ENCODE results near the gene STYXL2. TPM values are rescaled to one million over a fixed set of nuclear protein-coding genes. Genes with fewer than 3 reads are reported as not detected.

STYXL2 gene
- total and polyA plus RNA-seq, 2 of the 4 experiments (the other 2 are of a cell fraction) = not detected

DNA sequence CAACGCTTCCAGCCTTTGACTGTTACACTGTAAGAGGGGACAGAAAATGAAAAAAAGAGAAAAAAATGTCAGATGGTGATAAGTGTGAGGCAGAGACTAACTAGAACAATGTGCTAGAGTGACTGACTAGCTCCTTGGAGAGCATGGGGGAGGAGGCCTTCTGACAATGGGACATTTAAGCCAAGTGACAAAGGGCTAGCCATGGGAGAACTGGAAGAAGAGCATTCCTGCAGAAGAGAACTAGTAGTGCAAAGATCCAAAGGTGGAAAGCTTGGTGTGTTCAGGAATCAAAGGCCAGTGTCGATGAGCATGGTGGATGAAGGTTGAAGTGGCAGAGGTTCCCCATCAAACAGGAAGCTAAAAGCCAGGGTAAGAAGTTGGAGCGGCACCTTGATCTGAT is 25.8 kb downstream of the STYXL2 start:
- Histone ChIP-seq H3K36me3 (ENCODE audit: control insufficient read depth, insufficient read depth, low read length) (no peaks in the 10 kb centered on the region), H3K4ac (ENCODE audit: low read depth, low read length) (no peak overlapping the region), H3K56ac (ENCODE audit: extremely low read depth, insufficient read depth, low read length) (no peak overlapping the region), H2BK120ac (ENCODE audit: low read depth, low read length) (no peak overlapping the region), H3K14ac (replicated peaks; ENCODE audit: low read depth, low read length) (no peak overlapping the region), H3K79me1 (ENCODE audit: low read depth in 1 of 2, low read length in 2 of 2) (no peaks in the 10 kb centered on the region), H4K91ac (ENCODE audit: insufficient read depth, low read depth, low read length) (no peak overlapping the region), H3K4me1 (ENCODE audit: control insufficient read depth, insufficient read depth, low read length) (no peaks in the 10 kb centered on the region), H3K9ac (ENCODE audit: low read depth, low read length) (no peak overlapping the region), H2BK15ac (ENCODE audit: low read depth, low read length) (no peak overlapping the region), H3K4me3 (ENCODE audit: insufficient read depth, low read depth, low read length) (no peak overlapping the region), H3K9me3 (ENCODE audit: control insufficient read depth, insufficient read depth, low read length) (no peaks in the 10 kb centered on the region), H2AFZ (replicated peaks; ENCODE audit: low read length, poor library complexity) (no peak overlapping the region), H2AK5ac (ENCODE audit: low read depth, low read length) (no peak overlapping the region), H2AK9ac (replicated peaks; ENCODE audit: low read depth, low read length, poor library complexity) (no peak overlapping the region), H4K5ac (ENCODE audit: low read depth, low read length) (no peak overlapping the region), H4K20me1 (ENCODE audit: insufficient read depth, low read length) (no peaks in the 10 kb centered on the region), H3K27me3 (ENCODE audit: control insufficient read depth, insufficient read depth, low read length) (peaks cover 9% of the 10 kb centered on the region), H2BK5ac (ENCODE audit: low read depth, low read length, poor library complexity, severe bottlenecking) (no peak overlapping the region), H3K9me1 (ENCODE audit: insufficient read depth, low read length) (no peaks in the 10 kb centered on the region), H3K23ac (ENCODE audit: low read depth, low read length) (no peak overlapping the region), H4K8ac (ENCODE audit: low read depth in 2 of 2, low read length in 2 of 2) (no peak overlapping the region), H2BK20ac (ENCODE audit: low read depth, low read length) (no peak overlapping the region), H3K27ac (ENCODE audit: insufficient read depth, low read length) (no peak overlapping the region), H3K18ac (ENCODE audit: low read depth, low read length) (no peak overlapping the region), H3K4me2 (ENCODE audit: low read depth, low read length) (no peak overlapping the region)
- no TSS peak for BruUV-seq (replicated peaks)
- DNase-seq = no peak
- dilution Hi-C loops (cut with HindIII; ENCODE audit: low sequenced_read_pairs, unreplicated experiment) (no loop called here), in situ Hi-C loops (cut with MboI; ENCODE audit: low sequenced_read_pairs) (no loop called here), intact Hi-C loops (cut with micrococcal nuclease) (no loop called here)
- TF ChIP-seq, protein P1, sequence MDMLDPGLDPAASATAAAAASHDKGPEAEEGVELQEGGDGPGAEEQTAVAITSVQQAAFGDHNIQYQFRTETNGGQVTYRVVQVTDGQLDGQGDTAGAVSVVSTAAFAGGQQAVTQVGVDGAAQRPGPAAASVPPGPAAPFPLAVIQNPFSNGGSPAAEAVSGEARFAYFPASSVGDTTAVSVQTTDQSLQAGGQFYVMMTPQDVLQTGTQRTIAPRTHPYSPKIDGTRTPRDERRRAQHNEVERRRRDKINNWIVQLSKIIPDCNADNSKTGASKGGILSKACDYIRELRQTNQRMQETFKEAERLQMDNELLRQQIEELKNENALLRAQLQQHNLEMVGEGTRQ (IDR thresholded peaks at IDR 0.05; ENCODE audit: low read depth, low read length) = no peak
- no peak for TF ChIP-seq BHLHE40 (IDR thresholded peaks at IDR 0.05; ENCODE audit: low read depth, low read length)
- no peak for TF ChIP-seq MAFK (IDR thresholded peaks at IDR 0.05; ENCODE audit: low read depth, low read length)
- TF ChIP-seq RFX5 (IDR thresholded peaks at IDR 0.05; ENCODE audit: low read depth, low read length) = no peak
- no peak for TF ChIP-seq MXI1 (IDR thresholded peaks at IDR 0.05; ENCODE audit: borderline replicate concordance, low read depth, low read length)
- no peak for TF ChIP-seq MAZ (IDR thresholded peaks at IDR 0.05; ENCODE audit: borderline replicate concordance, low read depth, low read length)
- no peak for TF ChIP-seq SMC3 (IDR thresholded peaks at IDR 0.05; ENCODE audit: low read depth, low read length)
- no peak for TF ChIP-seq NFE2L2 (IDR thresholded peaks at IDR 0.05; ENCODE audit: low read depth, low read length)
- no peak for TF ChIP-seq RAD21 (IDR thresholded peaks at IDR 0.05; ENCODE audit: low read length)
- no peak for TF ChIP-seq FOS (IDR thresholded peaks at IDR 0.05; ENCODE audit: low read depth, low read length)
- TF ChIP-seq, protein P2, sequence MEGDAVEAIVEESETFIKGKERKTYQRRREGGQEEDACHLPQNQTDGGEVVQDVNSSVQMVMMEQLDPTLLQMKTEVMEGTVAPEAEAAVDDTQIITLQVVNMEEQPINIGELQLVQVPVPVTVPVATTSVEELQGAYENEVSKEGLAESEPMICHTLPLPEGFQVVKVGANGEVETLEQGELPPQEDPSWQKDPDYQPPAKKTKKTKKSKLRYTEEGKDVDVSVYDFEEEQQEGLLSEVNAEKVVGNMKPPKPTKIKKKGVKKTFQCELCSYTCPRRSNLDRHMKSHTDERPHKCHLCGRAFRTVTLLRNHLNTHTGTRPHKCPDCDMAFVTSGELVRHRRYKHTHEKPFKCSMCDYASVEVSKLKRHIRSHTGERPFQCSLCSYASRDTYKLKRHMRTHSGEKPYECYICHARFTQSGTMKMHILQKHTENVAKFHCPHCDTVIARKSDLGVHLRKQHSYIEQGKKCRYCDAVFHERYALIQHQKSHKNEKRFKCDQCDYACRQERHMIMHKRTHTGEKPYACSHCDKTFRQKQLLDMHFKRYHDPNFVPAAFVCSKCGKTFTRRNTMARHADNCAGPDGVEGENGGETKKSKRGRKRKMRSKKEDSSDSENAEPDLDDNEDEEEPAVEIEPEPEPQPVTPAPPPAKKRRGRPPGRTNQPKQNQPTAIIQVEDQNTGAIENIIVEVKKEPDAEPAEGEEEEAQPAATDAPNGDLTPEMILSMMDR (conservative IDR thresholded peaks at IDR 0.05; ENCODE audit: low read depth, low read length) = no peak
- no peak for TF ChIP-seq POLR2A (IDR thresholded peaks at IDR 0.05; ENCODE audit: low read depth, low read length)
- TF ChIP-seq, protein P3, sequence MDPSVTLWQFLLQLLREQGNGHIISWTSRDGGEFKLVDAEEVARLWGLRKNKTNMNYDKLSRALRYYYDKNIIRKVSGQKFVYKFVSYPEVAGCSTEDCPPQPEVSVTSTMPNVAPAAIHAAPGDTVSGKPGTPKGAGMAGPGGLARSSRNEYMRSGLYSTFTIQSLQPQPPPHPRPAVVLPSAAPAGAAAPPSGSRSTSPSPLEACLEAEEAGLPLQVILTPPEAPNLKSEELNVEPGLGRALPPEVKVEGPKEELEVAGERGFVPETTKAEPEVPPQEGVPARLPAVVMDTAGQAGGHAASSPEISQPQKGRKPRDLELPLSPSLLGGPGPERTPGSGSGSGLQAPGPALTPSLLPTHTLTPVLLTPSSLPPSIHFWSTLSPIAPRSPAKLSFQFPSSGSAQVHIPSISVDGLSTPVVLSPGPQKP (IDR thresholded peaks at IDR 0.05; ENCODE audit: borderline replicate concordance, low read depth, low read length) = no peak
- no peak for TF ChIP-seq RCOR1 (IDR thresholded peaks at IDR 0.05; ENCODE audit: insufficient replicate concordance, low read length)
- no peak for TF ChIP-seq CHD1 (IDR thresholded peaks at IDR 0.05; ENCODE audit: low read depth, low read length)
- TF ChIP-seq CEBPB (IDR thresholded peaks at IDR 0.05; ENCODE audit: low read depth, low read length) = no peak
- ATAC-seq (ENCODE audit: low read depth) = no peak
- 83% methylated on average over 1 of the region's 3 CpGs; no CpG with 5 or more reads in 1 of the 2 experiments for WGBS, 2 experiments (ENCODE audit: extremely low coverage in 2 of 2, insufficient read length in 1 of 2)
- CTCF ChIA-PET = no interaction called here
- POLR2A ChIA-PET (ENCODE audit: unreplicated experiment) = no interaction called here

Data from IMR-90 (cell line).